Keratinocyte (primary cell): ENCODE data around the gene ADNP2. TPM values are rescaled to one million over a fixed set of nuclear protein-coding genes. Genes with fewer than 3 reads are reported as not detected.

Source experiments
- DNase-seq: peaks from one replicate; pipeline ENCODE4 v3.0.0-alpha.2; 2011; ENCODE audit warnings: low read depth, missing footprints, low spot score
- FAIRE-seq: peaks from 2 replicates; lab custom pipeline; 2011; peaks lifted over from hg19 to GRCh38; lab: Jason Lieb, UNC
- H2AFZ ChIP-seq: 2 replicates; pipeline ENCODE4 v1.6.0; 2012; ENCODE audit warnings: low read length, control low read depth, inconsistent platforms; ENCODE audit not compliant: control insufficient read depth
- H3K27ac ChIP-seq: 2 replicates; pipeline ENCODE4 v1.5.1; 2011; ENCODE audit warnings: low read length; ENCODE audit not compliant: control insufficient read depth, insufficient read depth
- H3K27me3 ChIP-seq: 3 replicates; pipeline ENCODE4 v1.6.0; 2011; ENCODE audit warnings: low read length; ENCODE audit not compliant: control insufficient read depth, insufficient read depth; ENCODE audit errors: extremely low read depth
- H3K36me3 ChIP-seq, 2 experiments: 2 replicates in 1 of 2; 3 replicates in 1 of 2; pipeline ENCODE4 v1.5.1; 2011; ENCODE audit warnings: low read length in 2 of 2, mild to moderate bottlenecking in 1 of 2; ENCODE audit not compliant: control insufficient read depth in 2 of 2, insufficient read depth in 2 of 2; ENCODE audit errors: extremely low read depth in 1 of 2
- H3K4me1 ChIP-seq: 3 replicates; pipeline ENCODE4 v1.5.1; 2011; ENCODE audit warnings: low read length; ENCODE audit not compliant: control insufficient read depth, insufficient read depth; ENCODE audit errors: extremely low read depth
- H3K4me2 ChIP-seq: 3 replicates; pipeline ENCODE4 v1.6.0; 2011; ENCODE audit warnings: low read depth, low read length; ENCODE audit not compliant: control insufficient read depth, insufficient read depth; ENCODE audit errors: extremely low read depth
- H3K4me3 ChIP-seq, 3 experiments: fragments of 200-600 bp in 1 of 3; sonication (generic) in 1 of 3; 2 replicates in 2 of 3; 3 replicates in 1 of 3; pipeline ENCODE4 v1.5.1; 2011 to 2016; ENCODE audit warnings: low read length in 3 of 3, mild to moderate bottlenecking in 3 of 3, control low read depth in 2 of 3, inconsistent platforms in 1 of 3, low read depth in 1 of 3, mixed read lengths in 1 of 3, mixed run types in 1 of 3, moderate library complexity in 1 of 3; ENCODE audit not compliant: control insufficient read depth in 2 of 3, insufficient read depth in 2 of 3; ENCODE audit errors: extremely low read depth in 1 of 3
- H3K79me2 ChIP-seq: 2 replicates; pipeline ENCODE4 v1.6.0; 2012; ENCODE audit warnings: low read length; ENCODE audit not compliant: control insufficient read depth, insufficient read depth
- H3K9ac ChIP-seq: 3 replicates; pipeline ENCODE4 v1.6.0; 2011; ENCODE audit warnings: low read length; ENCODE audit not compliant: control insufficient read depth, insufficient read depth; ENCODE audit errors: extremely low read depth
- H3K9me1 ChIP-seq: 3 replicates; pipeline ENCODE4 v1.6.0; 2011; ENCODE audit warnings: low read length; ENCODE audit not compliant: control insufficient read depth, insufficient read depth; ENCODE audit errors: extremely low read depth
- H3K9me3 ChIP-seq: 2 replicates; pipeline ENCODE4 v1.5.1; 2012; ENCODE audit warnings: low read depth, low read length; ENCODE audit not compliant: control insufficient read depth
- H4K20me1 ChIP-seq: 3 replicates; pipeline ENCODE4 v1.6.0; 2011; ENCODE audit warnings: low read length; ENCODE audit not compliant: control insufficient read depth, insufficient read depth; ENCODE audit errors: extremely low read depth
- CTCF ChIP-seq, 3 experiments: IDR thresholded peaks in 1 of 3; conservative IDR thresholded peaks in 1 of 3; optimal IDR thresholded peaks in 1 of 3; 2 replicates in 2 of 3; 3 replicates in 1 of 3; pipeline versions ENCODE3 to v1.5.1; 2011; ENCODE audit warnings: low read length in 3 of 3, mild to moderate bottlenecking in 3 of 3, moderate library complexity in 2 of 3, control low read depth in 1 of 3, inconsistent platforms in 1 of 3; ENCODE audit not compliant: insufficient read depth in 2 of 3; ENCODE audit errors: extremely low read depth in 1 of 3
- EZH2 ChIP-seq: IDR thresholded peaks from one replicate; pipeline ENCODE4 v1.6.1; 2012; ENCODE audit warnings: inconsistent platforms, mild to moderate bottlenecking, low read length, moderate library complexity
- dilution Hi-C: fragments of 300-500 bp; cut with MboI; formaldehyde crosslinking; loops from one replicate; pipeline ENCODE4 v1.7.0; 2020; ENCODE audit warnings: low sequenced_read_pairs; ENCODE audit not compliant: extremely low pct_ligation_motif_present
- polyA plus RNA-seq, 5 experiments: library from polyadenylated mRNA; depleted of rRNA in 3 of 5; stranded (reverse) in 3 of 5; stranded (forward) in 1 of 5; unstranded in 1 of 5; fragments of >200 nt; gene quantifications; 1 replicate in 1 of 5; 2 replicates in 3 of 5; 3 replicates in 1 of 5; pipeline versions ENCODE4 v1.2.1 to v1.2.3, GENCODE V29; 2011 to 2012; ENCODE audit warnings: missing spikeins in 2 of 5, low read depth in 1 of 5, low replicate concordance in 1 of 5

ADNP2 gene
- polyA plus RNA-seq, 1 donor (not counting 4 experiments of a cell fraction or from before 2014, with no cell fraction given), result 11.3 TPM

- Histone ChIP-seq H2AFZ (no peak overlapping the region), H3K79me2 (peaks cover 22% of the 10 kb centered on the region), H3K4me3 (no peak overlapping the region), H3K4me1 (peaks cover 66% of the 10 kb centered on the region), H3K36me3 (no peaks in the 10 kb centered on the region), H4K20me1 (no peaks in the 10 kb centered on the region), H3K9me1 (peaks cover 13% of the 10 kb centered on the region), H3K9me3 (no peaks in the 10 kb centered on the region), H3K4me2 (no peak overlapping the region), H3K9ac (no peak overlapping the region), H3K27ac (no peak overlapping the region), H3K27me3 (no peaks in the 10 kb centered on the region)
- FAIRE-seq (no peak), DNase-seq (no peak)
- TF ChIP-seq CTCF (optimal IDR thresholded peaks at IDR 0.05 in 1 of 3, IDR thresholded peaks at IDR 0.05 in 1 of 3, conservative IDR thresholded peaks at IDR 0.05 in 1 of 3; ENCODE audit: extremely low read depth in 1 of 3, insufficient read depth in 2 of 3, low read length in 3 of 3) (no peak), EZH2 (no peak)
- dilution Hi-C loops, result no loop called here
Observed at GRCh38 chr18:80177128-80177527, 68.1 kb downstream of the ADNP2 start.

- peak overlapping the region in 2 of 3 experiments; percentile 17 to 41 for H3K4me3 ChIP-seq
- peak overlapping the region; percentile 88 for H3K27ac ChIP-seq
- peaks cover 13% of the 10 kb centered on the region for H3K9me1 ChIP-seq
- peaks cover 19% of the 10 kb centered on the region for H3K79me2 ChIP-seq
- no peaks in the 10 kb centered on the region for H3K9me3 ChIP-seq
- dilution Hi-C loops, result no loop called here
- H3K27me3 ChIP-seq, result no peaks in the 10 kb centered on the region
- TF ChIP-seq CTCF (optimal IDR thresholded peaks at IDR 0.05 in 1 of 3, IDR thresholded peaks at IDR 0.05 in 1 of 3, conservative IDR thresholded peaks at IDR 0.05 in 1 of 3; ENCODE audit: extremely low read depth in 1 of 3, insufficient read depth in 2 of 3, low read length in 3 of 3), result no peak
- no peak for TF ChIP-seq EZH2
- FAIRE-seq (peak; percentile 90), DNase-seq (peak; percentile 85)
- no peaks in the 10 kb centered on the region for H4K20me1 ChIP-seq
- peak overlapping the region; percentile 85 for H3K4me2 ChIP-seq
- H2AFZ ChIP-seq, result peak overlapping the region; percentile 30
- peak overlapping the region; percentile 79 for H3K9ac ChIP-seq
- peaks cover 59% of the 10 kb centered on the region for H3K4me1 ChIP-seq
- H3K36me3 ChIP-seq, result no peaks in the 10 kb centered on the region
Observed at GRCh38 chr18:80178935-80179818, 70.1 kb downstream of the ADNP2 start.
